Kidney (tissue), 14 donors: ENCODE results near the gene C1QTNF1. TPM values are rescaled to one million over a fixed set of nuclear protein-coding genes. Genes with fewer than 3 reads are reported as not detected.
"Not testable (repeated sequence)": the region's sequence is repeated elsewhere in the genome, so short reads cannot be mapped to it uniquely, and the experiment has no call there.

ENCODE experiments used
- DNase-seq, 5 donors: peaks; one replicate each; pipeline ENCODE4 v3.0.0-alpha.2; 2013 to 2020
- FAIRE-seq: peaks from 2 replicates; lab custom pipeline; 2012; peaks lifted over from hg19 to GRCh38; lab: Jason Lieb, UNC
- H3K27ac ChIP-seq, 2 donors: one replicate each; pipeline ENCODE4 v1.7.0; 2013; ENCODE audit warnings: low read depth in 2 of 2, low read length in 2 of 2, inconsistent platforms in 1 of 2
- H3K27me3 ChIP-seq: one replicate; pipeline ENCODE4 v1.7.1; 2013; ENCODE audit warnings: low read length, inconsistent platforms; ENCODE audit not compliant: control insufficient read depth, insufficient read depth
- H3K36me3 ChIP-seq, 3 donors: one replicate each; pipeline versions ENCODE4 v1.7.0 to v1.7.1; 2013; ENCODE audit warnings: low read length in 3 of 3, control low read depth in 1 of 3, inconsistent platforms in 1 of 3; ENCODE audit not compliant: insufficient read depth in 3 of 3, control insufficient read depth in 2 of 3
- H3K4me1 ChIP-seq, 3 donors: one replicate each; pipeline versions ENCODE4 v1.7.0 to v1.7.1; 2013; ENCODE audit warnings: low read length in 3 of 3, inconsistent platforms in 1 of 3, low read depth in 1 of 3; ENCODE audit not compliant: control insufficient read depth in 2 of 3, insufficient read depth in 2 of 3
- H3K4me3 ChIP-seq, 3 donors: one replicate each; pipeline versions ENCODE4 v1.7.0 to v1.8.1; 2013; ENCODE audit warnings: low read length in 3 of 3, control low read depth in 1 of 3, inconsistent platforms in 1 of 3
- H3K9ac ChIP-seq, 3 donors: one replicate each; pipeline versions ENCODE4 v1.7.0 to v1.7.1; 2013; ENCODE audit warnings: low read length in 3 of 3, control low read depth in 1 of 3, inconsistent platforms in 1 of 3
- H3K9me3 ChIP-seq, 3 donors: one replicate each; pipeline versions ENCODE4 v1.7.0 to v1.7.1; 2013; ENCODE audit warnings: low read length in 3 of 3, control low read depth in 1 of 3, inconsistent platforms in 1 of 3; ENCODE audit not compliant: control insufficient read depth in 2 of 3, insufficient read depth in 1 of 3
- intact Hi-C: fragments of 100-400 bp; cut with DNase I; formaldehyde crosslinking; loops from one replicate; pipeline ENCODE4 v1.11.1; 2022
- polyA plus RNA-seq: library from polyadenylated mRNA; stranded (reverse); fragments of 350-450 nt; fragmentation: Illumina TruSeq; extraction: RNeasy Lipid Tissue Mini Kit (QIAGEN cat#74804); gene quantifications from one replicate; pipeline ENCODE4 v1.2.3, GENCODE V29; 2014; ENCODE audit warnings: low read depth, low replicate concordance; ENCODE audit not compliant: insufficient read depth
- total RNA-seq: library from RNA; stranded (reverse); fragmentation: NEBNext Ultra II Directional; extraction: Animal tissue kit (Norgen Biotek cat#: 25700); gene quantifications from one replicate; pipeline ENCODE4 v1.2.1, GENCODE V29; 2021
- TF ChIP-seq, protein P1 (sequence below): IDR thresholded peaks from 3 replicates; pipeline ENCODE4 v1.5.1; 2012; ENCODE audit warnings: mild to moderate bottlenecking, moderate library complexity, borderline replicate concordance; ENCODE audit not compliant: insufficient read depth; ENCODE audit errors: extremely low read depth
- donor health status: control.
- donor health status: control.
- donor health status: control.
- donor health status: control.
- donor health status: control.
- donor health status: DM: yes; HTN: yes; CAD: no.
- donor health status: Normal renal cell carcinoma (clear cell type).

C1QTNF1 gene
- total and polyA plus RNA-seq, 2 donors from 2014 or later = 18.0 to 65.2 TPM

DNA sequence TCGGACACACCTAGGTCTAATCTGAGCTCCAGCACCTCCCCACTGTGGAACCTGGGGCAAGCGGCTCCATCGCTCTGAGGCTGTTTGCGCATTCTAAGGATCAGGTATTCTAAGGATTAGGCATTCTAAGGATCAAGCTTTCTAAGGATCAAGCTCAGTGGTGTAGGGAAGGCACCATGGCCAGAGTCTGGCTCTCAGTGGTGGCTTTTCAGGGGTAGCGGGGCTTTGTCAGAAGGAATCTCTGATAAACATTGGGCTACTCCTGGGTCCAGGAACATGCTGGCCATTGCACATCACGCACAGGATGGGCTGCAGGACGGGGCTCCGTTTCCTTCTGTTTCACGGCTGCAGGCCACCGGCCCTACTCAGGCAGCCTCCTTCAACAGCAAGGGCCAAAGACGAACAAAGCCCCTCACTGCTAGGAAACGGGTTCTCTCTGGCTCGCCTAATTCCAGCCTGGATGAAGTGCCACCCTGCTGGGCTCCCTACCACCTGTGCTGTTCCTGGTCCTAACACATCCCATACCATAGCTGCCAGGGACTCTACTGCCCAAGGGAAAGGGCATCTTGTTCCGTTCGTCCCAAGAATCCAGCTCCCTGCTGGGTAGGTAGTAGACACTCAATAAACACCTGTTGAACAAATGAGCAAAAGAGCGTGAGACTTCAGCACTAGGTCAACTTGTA is 5.5 kb downstream of the C1QTNF1 start:
- no peak overlapping the region for H3K9ac ChIP-seq
- intact Hi-C loops = no loop called here
- H3K4me1 ChIP-seq = peaks cover 0 to 32% (median 6%) of the 10 kb centered on the region in 3 donors
- no peak overlapping the region for H3K27ac ChIP-seq
- H3K36me3 ChIP-seq = no peaks in the 10 kb centered on the region
- TF ChIP-seq, protein P1, sequence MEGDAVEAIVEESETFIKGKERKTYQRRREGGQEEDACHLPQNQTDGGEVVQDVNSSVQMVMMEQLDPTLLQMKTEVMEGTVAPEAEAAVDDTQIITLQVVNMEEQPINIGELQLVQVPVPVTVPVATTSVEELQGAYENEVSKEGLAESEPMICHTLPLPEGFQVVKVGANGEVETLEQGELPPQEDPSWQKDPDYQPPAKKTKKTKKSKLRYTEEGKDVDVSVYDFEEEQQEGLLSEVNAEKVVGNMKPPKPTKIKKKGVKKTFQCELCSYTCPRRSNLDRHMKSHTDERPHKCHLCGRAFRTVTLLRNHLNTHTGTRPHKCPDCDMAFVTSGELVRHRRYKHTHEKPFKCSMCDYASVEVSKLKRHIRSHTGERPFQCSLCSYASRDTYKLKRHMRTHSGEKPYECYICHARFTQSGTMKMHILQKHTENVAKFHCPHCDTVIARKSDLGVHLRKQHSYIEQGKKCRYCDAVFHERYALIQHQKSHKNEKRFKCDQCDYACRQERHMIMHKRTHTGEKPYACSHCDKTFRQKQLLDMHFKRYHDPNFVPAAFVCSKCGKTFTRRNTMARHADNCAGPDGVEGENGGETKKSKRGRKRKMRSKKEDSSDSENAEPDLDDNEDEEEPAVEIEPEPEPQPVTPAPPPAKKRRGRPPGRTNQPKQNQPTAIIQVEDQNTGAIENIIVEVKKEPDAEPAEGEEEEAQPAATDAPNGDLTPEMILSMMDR = no peak
- no peaks in the 10 kb centered on the region for H3K9me3 ChIP-seq
- FAIRE-seq (no peak), DNase-seq (no peak)
- peaks cover 2% of the 10 kb centered on the region for H3K27me3 ChIP-seq
- no peak overlapping the region for H3K4me3 ChIP-seq

DNA sequence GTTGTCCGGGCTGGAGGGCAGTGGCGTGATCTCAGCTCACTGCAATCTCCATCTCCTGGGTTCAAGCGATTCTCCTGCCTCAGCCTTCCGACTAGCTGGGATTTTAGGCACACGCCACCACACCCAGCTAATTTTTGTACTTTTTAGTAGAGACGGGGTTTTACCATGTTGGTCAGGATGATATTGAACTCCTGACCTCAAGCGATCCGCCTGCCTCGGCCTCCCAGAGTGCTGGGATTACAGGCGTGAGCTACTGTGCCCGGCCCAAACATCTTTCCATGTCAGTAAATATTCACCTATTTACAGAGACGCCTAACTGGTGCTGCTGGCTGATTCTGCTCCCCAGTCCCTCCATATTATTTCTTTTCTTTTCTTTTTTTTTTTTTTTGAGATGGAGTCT is 6.7 kb downstream of the C1QTNF1 start:
- H3K4me3 ChIP-seq, H3K27ac ChIP-seq, intact Hi-C loops: not testable (repeated sequence)

DNA sequence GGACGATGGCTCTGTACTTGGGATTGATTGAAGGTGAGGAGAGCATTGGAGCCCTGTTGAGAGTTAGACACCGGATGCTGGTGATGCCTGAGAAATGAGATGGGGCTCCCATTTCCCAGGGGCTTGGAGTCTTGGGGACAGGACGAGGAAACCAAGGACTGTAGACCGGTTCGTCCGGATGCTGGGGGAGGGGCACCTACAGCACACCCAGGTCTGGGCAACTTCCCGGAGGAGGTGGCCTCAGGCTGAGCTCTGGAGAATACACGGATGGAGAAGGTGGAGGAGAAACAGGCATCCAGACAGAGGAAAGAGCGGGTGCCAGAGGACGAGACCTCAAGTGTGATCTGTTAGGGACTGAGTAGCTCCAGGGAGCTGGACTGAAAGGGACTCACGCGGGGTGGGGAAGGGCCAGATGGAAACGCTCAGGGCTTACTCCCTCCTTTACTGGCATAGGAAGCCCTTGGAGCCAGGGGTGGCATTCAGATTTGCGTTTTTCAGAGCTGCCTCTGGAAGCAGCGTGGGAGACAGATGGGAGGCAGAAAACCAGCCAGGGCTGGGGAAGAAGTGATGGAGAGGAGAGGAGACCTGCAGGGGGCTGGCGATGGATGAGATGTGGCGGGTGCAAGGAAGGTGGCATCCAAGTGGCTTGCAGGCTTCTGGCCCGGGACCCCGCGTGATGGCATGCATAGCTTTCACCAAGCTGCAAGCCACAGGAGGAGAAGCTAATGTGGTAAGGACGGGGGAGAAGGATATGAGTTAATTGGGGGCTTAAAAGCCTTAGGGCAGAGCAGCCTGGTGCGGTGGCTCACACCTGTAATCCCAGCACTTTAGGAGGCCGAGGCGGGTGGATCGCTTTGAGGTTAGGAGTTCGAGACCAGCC is 8.3 kb downstream of the C1QTNF1 start:
- intact Hi-C loops = no loop called here
- Histone ChIP-seq H3K4me1 (peaks cover 0 to 16% (median 6%) of the 10 kb centered on the region in 3 donors), H3K27me3 (no peaks in the 10 kb centered on the region), H3K9ac (no peak overlapping the region), H3K36me3 (no peaks in the 10 kb centered on the region), H3K9me3 (no peaks in the 10 kb centered on the region), H3K27ac (no peak overlapping the region), H3K4me3 (no peak overlapping the region)
- FAIRE-seq (no peak), DNase-seq (no peak)
- TF ChIP-seq, protein P1 = no peak

More for the DNA sequence above, 6.7 kb downstream of the C1QTNF1 start:
- not testable (repeated sequence) for DNase-seq, H3K9me3 ChIP-seq, H3K9ac ChIP-seq, H3K27me3 ChIP-seq, H3K36me3 ChIP-seq, FAIRE-seq
- H3K4me1 ChIP-seq = peaks cover 0 to 24% (median 6%) of the 10 kb centered on the region in 3 donors

DNA sequence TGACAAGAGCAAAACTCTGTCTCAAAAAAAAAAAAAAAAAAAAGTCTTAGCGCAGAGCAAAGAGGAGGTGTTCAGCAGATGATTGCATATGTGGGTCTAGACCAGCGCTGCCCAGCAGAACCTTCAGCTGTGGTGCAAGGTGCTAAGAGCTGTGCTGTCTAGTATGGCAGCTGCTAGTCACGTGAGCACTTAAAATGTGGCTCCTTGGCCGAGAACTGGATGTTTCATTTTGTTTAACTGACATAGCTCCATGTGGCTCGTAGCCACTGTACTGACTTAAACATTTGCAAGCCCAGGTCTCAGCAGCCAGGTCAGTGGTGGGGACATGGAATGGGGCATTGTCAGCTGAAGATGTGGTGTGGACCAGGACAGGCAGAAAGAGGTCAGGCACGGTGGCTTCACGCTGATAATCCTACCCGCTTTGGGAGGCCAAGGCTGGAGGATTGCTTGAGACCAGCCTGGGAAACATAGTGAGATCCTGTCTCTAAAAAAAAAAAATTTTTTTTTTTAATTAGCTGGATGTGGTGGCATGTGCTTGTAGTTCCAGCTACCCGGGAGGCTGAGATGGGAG is 9.2 kb downstream of the C1QTNF1 start:
- intact Hi-C loops = no loop called here

More for the DNA sequence above, 9.2 kb downstream of the C1QTNF1 start:
- Histone ChIP-seq H3K9me3 (no peaks in the 10 kb centered on the region), H3K4me3 (no peak overlapping the region), H3K9ac (no peak overlapping the region), H3K27ac (no peak overlapping the region), H3K4me1 (peaks cover 0 to 7% (median 0%) of the 10 kb centered on the region in 3 donors), H3K36me3 (no peaks in the 10 kb centered on the region), H3K27me3 (no peaks in the 10 kb centered on the region)
- TF ChIP-seq, protein P1 = no peak
- DNase-seq = no peak
- FAIRE-seq = no peak
